K562 (cell line): ENCODE results near the gene SNX30. TPM values are rescaled to one million over a fixed set of nuclear protein-coding genes. Genes with fewer than 3 reads are reported as not detected.

Experiments
- ATAC-seq: fragments of 200-7000 bp; cut with Tn5 transposase; 3 replicates; pipeline ENCODE4 v1.9.1; 2020; ENCODE audit warnings: moderate library complexity
- BruUV-seq: library from RNA; stranded (reverse); fragments of 400-500 nt; replicated peaks from 2 replicates; lab custom pipeline; 2021; lab: Mats Ljungman, UMichigan
- CTCF ChIA-PET: fragments of 300-600 bp; formaldehyde crosslinking; extraction: SDS; loops from one replicate; lab custom pipeline; 2021; ENCODE audit warnings: low intra/inter-chr PET ratio; lab: Yijun Ruan, JAX
- POLR2A ChIA-PET: fragments of 300-600, 350-650 bp; sonication (Branson Sonifier 250); formaldehyde crosslinking; extraction: SDS; loops from one replicate; lab custom pipeline; 2021; ENCODE audit warnings: antibody characterized with exemption, inconsistent platforms; lab: Yijun Ruan, JAX
- DNase-seq, 4 experiments: peaks; one replicate each; pipeline versions ENCODE4 v3.0.0 to v3.0.0-alpha.2; 2011 to 2018; ENCODE audit warnings: low spot score in 3 of 4, mixed read lengths in 3 of 4; ENCODE audit errors: extremely low read depth in 1 of 4
- FAIRE-seq: peaks from 2 replicates; lab custom pipeline; 2011; peaks lifted over from hg19 to GRCh38; lab: Jason Lieb, UNC
- H2AFZ ChIP-seq: 2 replicates; pipeline ENCODE4 v1.6.0; 2011; ENCODE audit warnings: low read depth, low read length, control low read depth, inconsistent platforms
- H3K27ac ChIP-seq: fragments of 200-600 bp; 3 replicates; pipeline ENCODE4 v1.8.0; 2011; ENCODE audit warnings: low read depth, mild to moderate bottlenecking, control low read depth, inconsistent platforms, low read length, moderate library complexity, mixed read lengths; ENCODE audit errors: extremely low read depth
- H3K27me3 ChIP-seq, 2 experiments: fragments of 300-600 bp in 1 of 2; 2 replicates in 1 of 2; 3 replicates in 1 of 2; pipeline versions ENCODE4 v1.6.0 to v1.8.0; 2011; ENCODE audit warnings: inconsistent platforms in 2 of 2, low read length in 2 of 2, mild to moderate bottlenecking in 1 of 2, mixed read lengths in 1 of 2, moderate library complexity in 1 of 2; ENCODE audit not compliant: control insufficient read depth in 2 of 2, insufficient read depth in 2 of 2
- H3K36me3 ChIP-seq: fragments of 300-600 bp; 3 replicates; pipeline ENCODE4 v1.8.0; 2011; ENCODE audit warnings: mild to moderate bottlenecking, low read length, inconsistent platforms; ENCODE audit not compliant: control insufficient read depth, insufficient read depth
- H3K4me1 ChIP-seq, 2 experiments: fragments of 200-600 bp in 1 of 2; replicated peaks in 1 of 2; 2 replicates in 1 of 2; 3 replicates in 1 of 2; pipeline versions ENCODE4 v1.5.1 to v1.8.0; 2011; ENCODE audit warnings: inconsistent platforms in 2 of 2, low read length in 2 of 2, mild to moderate bottlenecking in 1 of 2, mixed read lengths in 1 of 2, moderate library complexity in 1 of 2; ENCODE audit not compliant: control insufficient read depth in 2 of 2, insufficient read depth in 2 of 2
- H3K4me2 ChIP-seq: 2 replicates; pipeline ENCODE4 v1.6.1; 2011; ENCODE audit warnings: low read length, control low read depth, inconsistent platforms, mixed read lengths; ENCODE audit not compliant: insufficient read depth
- H3K4me3 ChIP-seq: fragments of 200-600 bp; sonication (generic), shearing (Covaris generic); 2 replicates; pipeline ENCODE4 v1.5.1; 2016; ENCODE audit warnings: control low read depth, inconsistent platforms
- H3K79me2 ChIP-seq: fragments of 200-600 bp; 3 replicates; pipeline ENCODE4 v1.8.0; 2011; ENCODE audit warnings: low read length, inconsistent platforms; ENCODE audit not compliant: control insufficient read depth, insufficient read depth
- H3K9ac ChIP-seq, 2 experiments: 2 replicates each; pipeline versions ENCODE4 v1.6.0 to v1.6.1; 2011; ENCODE audit warnings: low read depth in 2 of 2, low read length in 2 of 2, control low read depth in 1 of 2, inconsistent platforms in 1 of 2, mild to moderate bottlenecking in 1 of 2, mixed read lengths in 1 of 2; ENCODE audit not compliant: insufficient read depth in 1 of 2
- H3K9me1 ChIP-seq: one replicate; pipeline ENCODE4 v1.6.0; 2011; ENCODE audit warnings: inconsistent platforms, mild to moderate bottlenecking, low read length, moderate library complexity; ENCODE audit not compliant: control insufficient read depth, insufficient read depth
- H3K9me3 ChIP-seq: replicated peaks from 2 replicates; pipeline ENCODE4 v1.5.1; 2011; ENCODE audit warnings: low read depth, low read length, inconsistent platforms; ENCODE audit not compliant: control insufficient read depth, insufficient read depth
- H4K20me1 ChIP-seq: replicated peaks from 2 replicates; pipeline ENCODE4 v1.6.1; 2011; ENCODE audit warnings: low read length, inconsistent platforms, mixed read lengths; ENCODE audit not compliant: control insufficient read depth, insufficient read depth
- SREBF2 ChIP-seq: sonication (generic); formaldehyde crosslinking; IDR thresholded peaks from 2 replicates; pipeline ENCODE4 v1.4.0; 2020; ENCODE audit warnings: mild to moderate bottlenecking, missing genetic modification reagents
- ZNF589 ChIP-seq: fragments of 200-800 bp; sonication (Bioruptor generic); IDR thresholded peaks from 2 replicates; pipeline ENCODE4 v1.6.1; 2016; ENCODE audit warnings: low read depth, missing genetic modification characterization, missing compliant biosample characterization
- WGBS: fragments of 100-300 bp; shearing (Covaris generic); methylation state at CpG from one replicate; pipeline ENCODE4 v1.1.6; 2016; ENCODE audit warnings: low coverage, mixed read lengths; ENCODE audit not compliant: insufficient coverage; ENCODE audit errors: missing lambda C conversion rate; 5-methylcytosine and 5-hydroxymethylcytosine counted together
- in situ Hi-C: fragments of 300-500 bp; cut with MboI; formaldehyde crosslinking; loops from 4 replicates; pipeline ENCODE4 v1.15.0; 2018; ENCODE audit warnings: inconsistent platforms, mixed read lengths
- intact Hi-C: fragments of 100-400 bp; cut with micrococcal nuclease; formaldehyde crosslinking; loops from 2 replicates; pipeline ENCODE4 v1.14.2; 2022
- polyA plus RNA-seq, 8 experiments: library from polyadenylated mRNA; depleted of rRNA in 4 of 8; stranded (reverse) in 5 of 8; unstranded in 3 of 8; fragments of >200 nt; fragmentation: Nextera tagmentation in 2 of 8; fragmentation: Illumina TruSeq in 1 of 8; extraction: Ambion mirVana in 2 of 8; extraction: Trizol in 1 of 8; gene quantifications; 2 replicates each; pipeline versions ENCODE4 v1.2.1 to v1.2.3, GENCODE V29; 2011 to 2014; ENCODE audit warnings: inconsistent platforms in 1 of 8, missing spikeins in 1 of 8
- total RNA-seq, 7 experiments: library from RNA; depleted of rRNA in 6 of 7; stranded (reverse); fragments of >200 nt in 6 of 7; fragmentation: Illumina TruSeq in 2 of 7; extraction: Trizol in 2 of 7; gene quantifications; 2 replicates each; pipeline versions ENCODE4 v1.2.1 to v1.2.3, GENCODE V29; 2011 to 2021; ENCODE audit warnings: low replicate concordance in 1 of 7

SNX30 gene
- total and polyA plus RNA-seq, 9 of the 15 experiments (the other 6 are each of a cell fraction or from before 2014, with no cell fraction given): 0.76 to 5.9 (median 3.3) TPM

DNA sequence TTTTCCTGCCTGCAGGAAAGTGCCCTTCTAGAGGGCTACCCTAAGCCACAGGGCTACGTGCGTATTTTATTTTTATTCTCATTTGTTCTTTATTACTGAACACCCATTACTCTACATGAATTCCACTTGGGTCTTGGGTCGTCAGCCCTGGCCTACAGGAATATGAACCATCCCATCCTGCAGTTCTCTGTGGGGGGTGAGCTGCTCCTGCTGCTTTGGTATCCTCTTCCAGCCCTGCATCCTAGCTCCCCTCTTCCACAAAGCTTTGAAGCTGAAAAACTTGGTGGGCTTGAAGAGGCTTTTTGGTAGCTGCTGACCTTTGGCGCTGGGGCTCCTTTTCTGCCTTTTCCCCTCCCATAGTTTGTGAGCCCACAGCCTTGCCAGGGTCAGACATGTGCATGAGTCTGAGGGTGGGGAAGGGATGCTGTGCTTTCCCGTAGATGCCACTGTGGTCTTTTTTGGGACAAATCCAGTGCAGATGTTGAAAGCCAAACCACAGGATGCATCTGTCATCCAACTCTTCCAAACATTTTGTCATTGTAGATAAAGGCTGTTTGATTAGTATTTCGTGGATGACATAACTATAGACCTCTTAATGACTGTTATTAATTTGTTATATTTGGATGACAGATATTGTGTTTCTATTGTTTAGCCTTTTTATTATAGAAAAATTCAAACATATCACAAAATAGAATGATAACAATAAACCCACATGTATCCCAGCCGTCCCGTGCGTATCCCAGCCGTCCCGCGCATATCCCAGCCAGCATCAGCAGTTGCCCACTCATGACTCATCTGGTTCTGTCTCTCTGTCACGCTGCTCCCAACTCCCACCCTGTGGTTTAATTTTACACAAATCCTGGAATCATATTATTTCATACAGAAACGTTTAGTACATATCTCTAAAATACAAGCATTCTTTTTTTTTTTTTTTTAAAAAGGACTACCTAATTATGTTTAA, 96.2 kb downstream of the SNX30 start:
- FAIRE-seq (no peak), DNase-seq (no peak), ATAC-seq (no peak)
- Histone ChIP-seq H3K36me3 (no peaks in the 10 kb centered on the region), H2AFZ (no peak overlapping the region), H3K9me3 (no peaks in the 10 kb centered on the region), H3K4me3 (no peak overlapping the region), H3K9ac (no peak overlapping the region), H3K9me1 (no peaks in the 10 kb centered on the region), H3K4me1 (peaks cover 0 to 5% of the 10 kb centered on the region in 2 experiments; a peak in 2 of 5 replicates), H4K20me1 (no peaks in the 10 kb centered on the region), H3K79me2 (no peaks in the 10 kb centered on the region), H3K4me2 (no peak overlapping the region), H3K27ac (no peak overlapping the region), H3K27me3 (no peaks in the 10 kb centered on the region)
- TF ChIP-seq ZNF589 (CRISPR knock-in tag) (no peak), SREBF2 (CRISPR knock-in tag) (no peak)
- CTCF ChIA-PET: no interaction called here
- in situ Hi-C loops (no loop called here), intact Hi-C loops (no loop called here)
- BruUV-seq: no TSS peak
- WGBS: 60% methylated on average over 13 of the region's 14 CpGs
- POLR2A ChIA-PET: no interaction called here
